D341Med (cell line): ENCODE measurements around the gene MAX.
"Not testable (repeated sequence)": the region's sequence is repeated elsewhere in the genome, so short reads cannot be mapped to it uniquely, and the experiment has no call there.

Experiments used
- DNase-seq: peaks from one replicate; pipeline ENCODE4 v3.0.0; 2012; ENCODE audit warnings: low spot score

Gene MAX

GRCh38 chr14:65034021-65034420 is 68.3 kb downstream of the MAX start:
- no peak for DNase-seq

- no peak for DNase-seq
Measured at GRCh38 chr14:65033181-65033580, 69.1 kb downstream of the MAX start.

GRCh38 chr14:65032319-65032718 is 70.0 kb downstream of the MAX start:
- DNase-seq, result no peak

GRCh38 chr14:65031321-65031720 is 71.0 kb downstream of the MAX start:
- DNase-seq, result not testable (repeated sequence)

- DNase-seq, result no peak
Measured at GRCh38 chr14:65028937-65029336, 73.4 kb downstream of the MAX start.

GRCh38 chr14:65027127-65027799 is 75.1 kb downstream of the MAX start:
- no peak for DNase-seq

- DNase-seq, result no peak
Measured at GRCh38 chr14:65026526-65026925, 75.8 kb downstream of the MAX start.

GRCh38 chr14:65025818-65026217 is 76.5 kb downstream of the MAX start:
- DNase-seq, result no peak
